Mucosa of gallbladder (tissue), 1 donor: ENCODE results near the gene PPT2. TPM values are rescaled to one million over a fixed set of nuclear protein-coding genes. Genes with fewer than 3 reads are reported as not detected.

Experiments
- DNase-seq: peaks from one replicate; pipeline ENCODE4 v3.0.0-alpha.2; 2020; ENCODE audit warnings: low spot score
- total RNA-seq: library from RNA; stranded (reverse); gene quantifications from one replicate; pipeline ENCODE4 v1.2.1, GENCODE V29; 2021
- donor health status: DM: no; HTN: no; CAD: no.

PPT2 gene
- total RNA-seq, 1 donor from 2014 or later = 17.4 TPM

- DNase-seq = no peak
Observed at GRCh38 chr6:32151863-32152768, 1.8 kb upstream of the PPT2 start, which contains the start of gene PRRT1. Gene PRRT1 (minus strand): TSS chr6:32151939. CDS start chr6:32151827, 112 bp downstream.

DNA sequence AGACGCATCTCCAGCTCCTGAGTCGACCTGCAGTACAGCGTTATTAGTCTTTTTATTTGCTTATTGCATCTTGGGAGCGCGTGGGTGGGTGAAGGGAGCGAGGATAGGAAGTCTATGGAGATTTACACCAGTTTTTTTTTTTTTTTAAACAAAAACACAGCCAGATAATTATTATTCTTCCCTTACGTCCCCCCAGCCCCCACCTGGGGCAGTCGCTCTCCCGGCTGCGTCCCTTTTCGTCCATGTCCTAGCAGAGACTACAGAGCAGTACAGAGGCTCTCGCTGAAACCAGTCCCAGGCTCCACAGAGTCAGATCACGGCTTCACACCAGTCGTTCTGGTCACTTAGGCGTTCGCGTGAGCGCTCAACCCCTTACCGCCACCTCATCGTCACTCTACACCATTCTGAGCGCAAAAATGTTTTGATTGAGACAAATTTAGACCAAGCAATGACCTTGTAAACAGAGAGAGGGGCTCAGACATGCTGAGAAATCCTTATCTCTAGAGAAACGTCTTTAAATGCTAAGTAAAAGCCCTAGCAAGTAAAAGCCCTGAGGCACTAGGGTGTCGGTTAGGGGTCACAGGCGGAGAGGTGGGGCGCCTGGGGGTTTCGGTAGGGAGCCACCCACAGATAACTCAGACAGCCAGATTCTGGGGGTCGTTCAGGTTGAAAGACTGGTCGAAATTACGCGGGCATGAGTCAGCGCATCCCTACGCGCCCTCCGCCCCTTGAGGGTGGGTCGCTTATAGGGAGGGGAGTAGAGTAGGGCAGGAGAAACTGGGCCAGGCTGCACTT is 975 bp upstream of the PPT2 start:
- DNase-seq = no peak

DNA sequence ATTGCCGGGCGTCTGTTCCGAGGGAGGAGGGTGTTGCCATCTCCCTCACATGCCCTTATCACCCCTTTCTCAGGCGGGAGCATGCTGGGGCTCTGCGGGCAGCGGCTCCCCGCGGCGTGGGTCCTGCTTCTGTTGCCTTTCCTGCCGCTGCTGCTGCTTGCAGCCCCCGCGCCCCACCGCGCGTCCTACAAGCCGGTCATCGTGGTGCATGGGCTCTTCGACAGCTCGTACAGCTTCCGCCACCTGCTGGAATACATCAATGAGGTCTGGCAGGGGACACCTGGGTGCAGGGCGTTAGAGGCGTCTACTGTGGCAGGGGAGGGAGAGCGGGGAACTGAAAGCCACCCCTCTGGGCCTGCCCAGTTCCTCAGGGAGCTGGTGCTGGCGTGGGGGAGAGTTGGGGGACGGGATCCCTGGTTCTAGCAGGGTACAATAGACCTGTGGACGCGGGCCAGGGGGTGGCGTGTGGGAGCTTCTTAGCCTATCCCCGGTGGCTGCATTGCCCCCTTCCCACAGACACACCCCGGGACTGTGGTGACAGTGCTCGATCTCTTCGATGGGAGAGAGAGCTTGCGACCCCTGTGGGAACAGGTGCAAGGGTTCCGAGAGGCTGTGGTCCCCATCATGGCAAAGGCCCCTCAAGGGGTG is 697 bp downstream of the PPT2 start:
- peak; percentile 69 for DNase-seq

GRCh38 chr6:32156891-32157290 is 3.0 kb downstream of the PPT2 start:
- DNase-seq = no peak

DNA sequence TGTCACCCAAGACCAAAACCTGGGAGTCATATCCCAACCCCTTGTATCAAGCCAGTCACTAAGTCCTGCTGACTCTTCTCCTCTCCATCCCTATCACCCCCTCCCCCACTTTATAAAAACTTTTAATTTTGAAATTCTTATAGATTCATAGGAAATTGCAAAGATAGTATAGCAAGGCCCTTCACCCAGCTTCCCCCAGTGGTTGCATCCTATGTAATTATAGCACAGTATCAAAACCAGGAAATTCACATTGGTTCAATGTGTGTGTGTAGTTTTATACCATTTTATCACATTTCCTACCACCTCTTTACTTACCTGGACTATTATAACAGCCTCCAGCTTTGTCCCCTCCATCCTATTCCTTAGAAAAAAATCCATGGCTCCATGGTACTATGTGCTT is 4.1 kb downstream of the PPT2 start:
- DNase-seq = no peak

DNA sequence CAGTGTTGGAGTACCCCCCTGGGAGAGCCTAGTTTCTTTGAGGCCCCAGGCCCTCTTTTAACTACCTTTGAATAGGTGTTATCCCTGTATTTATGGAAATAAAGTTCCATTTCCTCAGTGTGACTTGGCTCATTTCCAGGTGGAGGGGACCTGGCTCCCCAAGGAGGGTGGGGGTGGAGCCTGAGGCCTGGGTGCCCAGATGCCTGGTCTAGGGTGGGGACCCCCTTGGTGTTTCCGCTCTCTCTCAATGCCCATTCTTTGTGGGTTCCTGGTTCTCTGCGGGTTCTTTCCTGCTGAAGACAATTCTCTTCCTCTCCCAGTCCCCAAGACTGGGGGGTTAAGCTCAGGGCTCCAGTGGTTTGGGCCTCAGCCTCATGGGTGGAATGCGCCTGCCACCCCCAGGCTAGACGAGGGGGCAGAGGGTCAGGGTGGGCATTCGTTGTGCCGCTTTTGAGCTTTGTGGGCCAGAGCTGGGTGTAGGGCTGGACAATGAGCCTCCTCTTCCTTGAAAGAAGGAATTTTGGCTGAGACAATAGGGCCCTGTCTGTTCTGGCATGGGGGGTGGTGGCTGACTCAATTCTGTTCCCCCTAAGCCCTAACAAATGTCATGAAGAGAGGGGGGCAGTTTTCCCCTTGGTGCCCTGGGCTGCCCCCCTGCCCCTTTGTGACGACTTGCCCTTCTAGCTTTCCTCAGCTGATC is 9.8 kb downstream of the PPT2 start:
- no peak for DNase-seq

DNA sequence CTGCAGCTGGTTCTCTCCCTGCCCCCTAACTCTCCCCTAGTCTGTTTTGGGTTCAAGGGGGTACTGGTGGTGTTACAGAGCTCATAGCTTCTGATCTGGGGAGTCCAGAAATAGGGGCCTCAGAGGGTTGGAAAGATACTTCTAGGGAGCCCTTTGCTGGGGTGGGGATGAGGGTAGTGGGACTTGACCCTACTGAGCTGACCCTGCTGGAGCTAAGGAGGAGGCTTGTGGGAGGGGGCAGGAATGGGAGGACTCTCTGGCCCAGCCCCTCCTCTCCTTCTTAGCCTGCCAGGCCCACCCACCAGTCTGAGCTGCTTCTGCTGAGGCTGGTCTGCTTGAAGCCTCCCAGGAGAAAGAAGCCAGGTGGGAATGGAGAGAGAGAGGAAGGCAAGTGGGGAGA is 10.4 kb downstream of the PPT2 start, which contains the start of gene EGFL8:
EGFL8 (plus strand) TSS at position 301 of the 400 bp plus-strand sequence. CDS start 1,571 bp downstream, outside the sequence.
- no peak for DNase-seq

- DNase-seq = no peak
Observed at GRCh38 chr6:32166411-32167061, 12.6 kb downstream of the PPT2 start.

DNA sequence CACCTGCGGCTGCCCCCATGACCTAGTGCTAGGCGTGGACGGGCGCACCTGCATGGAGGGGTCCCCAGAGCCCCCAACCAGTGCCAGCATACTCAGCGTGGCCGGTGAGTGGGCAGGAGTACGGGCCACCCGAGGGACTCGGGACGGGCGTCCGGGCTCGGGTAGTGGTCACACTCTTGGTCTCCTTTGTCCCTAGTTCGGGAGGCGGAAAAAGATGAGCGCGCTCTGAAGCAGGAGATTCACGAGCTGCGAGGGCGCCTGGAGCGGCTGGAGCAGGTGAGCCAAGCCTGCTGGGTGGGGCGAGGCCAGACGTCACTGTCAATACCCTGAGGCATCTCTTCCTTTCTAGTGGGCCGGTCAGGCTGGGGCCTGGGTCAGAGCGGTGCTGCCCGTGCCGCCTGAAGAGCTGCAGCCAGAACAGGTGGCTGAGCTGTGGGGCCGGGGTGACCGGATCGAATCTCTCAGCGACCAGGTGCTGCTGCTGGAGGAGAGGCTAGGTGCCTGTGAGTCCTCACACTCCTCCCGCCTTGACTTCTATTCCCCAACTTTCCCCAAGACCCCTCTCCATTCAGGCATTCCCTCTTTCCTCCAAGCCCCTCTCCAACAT is 13.3 kb downstream of the PPT2 start:
- no peak for DNase-seq

DNA sequence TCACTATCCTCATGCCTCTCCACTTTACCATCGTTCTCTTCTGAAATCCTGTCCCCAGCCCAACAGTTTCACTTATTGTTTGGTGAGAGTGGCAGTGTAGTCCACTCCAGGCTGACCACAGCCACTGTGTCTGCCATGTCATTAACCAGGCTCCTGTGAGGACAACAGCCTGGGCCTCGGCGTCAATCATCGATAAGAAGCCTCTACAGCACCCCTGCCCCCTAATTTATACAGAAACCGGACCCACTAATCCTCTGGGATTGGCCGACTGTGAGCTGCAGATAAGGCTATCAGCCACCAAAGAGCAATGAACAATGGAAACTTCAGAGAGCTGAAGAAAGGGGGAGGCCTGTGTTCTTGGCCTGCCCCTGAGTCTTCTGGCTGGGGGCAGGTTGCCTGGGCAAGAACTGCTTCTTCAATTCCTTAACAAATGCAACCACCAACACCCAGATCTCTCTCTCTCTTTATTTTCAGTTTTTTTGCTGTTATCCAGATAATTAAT is 13.9 kb downstream of the PPT2 start:
- DNase-seq = no peak

DNA sequence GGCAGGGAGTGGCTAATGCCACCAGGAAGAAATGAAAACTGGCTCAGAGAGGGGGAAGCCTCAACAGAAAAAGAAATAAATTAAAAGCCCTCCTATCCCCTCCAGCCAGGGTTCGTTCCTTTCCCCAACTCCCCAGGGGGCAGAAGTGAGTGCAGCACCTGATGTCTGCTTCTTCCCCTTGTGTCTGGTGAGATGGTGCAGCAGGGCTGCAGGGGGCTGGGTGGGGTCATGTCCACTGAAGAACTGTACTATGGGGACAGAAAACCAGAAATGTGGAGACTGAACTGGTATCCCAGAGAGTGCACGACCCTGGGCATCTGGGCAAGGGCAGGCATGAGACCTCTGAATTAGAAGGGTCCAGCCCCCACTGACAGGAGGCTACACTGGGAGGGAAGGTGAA is 14.4 kb downstream of the PPT2 start:
- no peak for DNase-seq

GRCh38 chr6:32168807-32169591 is 15.1 kb downstream of the PPT2 start:
- DNase-seq = no peak

- no peak for DNase-seq
Observed at GRCh38 chr6:32170294-32170693, 16.4 kb downstream of the PPT2 start.

DNA sequence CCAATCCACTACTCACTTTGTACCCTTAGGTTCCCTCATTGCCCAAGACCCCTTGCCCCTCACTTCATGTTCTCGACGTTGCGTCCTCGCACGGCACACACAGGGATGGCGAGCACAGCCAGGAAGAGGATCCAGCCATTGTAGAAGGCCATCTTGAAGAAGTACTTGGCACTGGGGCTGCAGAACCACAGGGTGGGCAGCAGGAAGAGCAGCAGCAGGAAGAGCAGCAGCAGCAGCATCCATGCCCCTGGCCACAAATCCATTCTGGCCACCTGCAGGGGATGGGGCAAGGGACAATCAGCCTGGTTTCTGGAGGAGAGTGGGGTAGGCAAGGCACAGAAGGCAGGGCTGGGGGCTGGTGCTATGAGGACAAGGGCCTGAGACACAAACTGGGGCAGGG is 17.3 kb downstream of the PPT2 start:
- no peak for DNase-seq

DNA sequence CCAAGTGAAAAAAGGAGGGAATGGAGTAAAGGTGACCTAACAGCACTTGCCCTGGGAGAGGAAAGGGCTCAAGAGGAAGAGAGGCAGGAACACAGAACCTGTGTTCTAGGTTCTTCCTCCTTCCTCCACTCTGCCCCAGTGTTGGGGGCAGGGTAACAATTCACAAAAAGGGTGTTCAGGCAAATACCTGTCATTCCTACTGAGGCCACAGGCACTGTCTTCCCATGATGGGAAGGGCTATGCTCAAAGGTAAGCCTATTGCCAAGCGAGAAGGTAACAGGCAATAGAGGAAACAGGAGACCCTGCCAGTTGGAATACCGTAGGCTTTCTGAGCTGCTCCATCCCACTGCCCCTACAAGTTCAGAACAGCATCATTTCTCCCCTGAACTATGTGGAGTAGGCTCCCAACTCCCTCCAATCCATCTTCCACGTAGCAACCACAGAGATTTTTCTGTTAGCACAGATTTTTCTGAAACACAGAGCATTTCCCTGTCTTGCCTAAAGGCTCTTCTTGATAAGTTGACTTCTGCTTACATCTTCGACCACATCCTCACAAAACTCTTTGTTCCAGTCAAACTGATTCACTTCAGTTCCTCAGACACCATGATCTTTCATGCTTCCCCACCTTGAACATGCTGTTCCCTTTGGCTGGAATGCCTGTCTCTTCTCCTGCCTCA is 19.2 kb downstream of the PPT2 start:
- DNase-seq = no peak

- no peak for DNase-seq
Observed at GRCh38 chr6:32174416-32174815, 20.5 kb downstream of the PPT2 start.

GRCh38 chr6:32175322-32175710 is 21.4 kb downstream of the PPT2 start:
- no peak for DNase-seq

DNA sequence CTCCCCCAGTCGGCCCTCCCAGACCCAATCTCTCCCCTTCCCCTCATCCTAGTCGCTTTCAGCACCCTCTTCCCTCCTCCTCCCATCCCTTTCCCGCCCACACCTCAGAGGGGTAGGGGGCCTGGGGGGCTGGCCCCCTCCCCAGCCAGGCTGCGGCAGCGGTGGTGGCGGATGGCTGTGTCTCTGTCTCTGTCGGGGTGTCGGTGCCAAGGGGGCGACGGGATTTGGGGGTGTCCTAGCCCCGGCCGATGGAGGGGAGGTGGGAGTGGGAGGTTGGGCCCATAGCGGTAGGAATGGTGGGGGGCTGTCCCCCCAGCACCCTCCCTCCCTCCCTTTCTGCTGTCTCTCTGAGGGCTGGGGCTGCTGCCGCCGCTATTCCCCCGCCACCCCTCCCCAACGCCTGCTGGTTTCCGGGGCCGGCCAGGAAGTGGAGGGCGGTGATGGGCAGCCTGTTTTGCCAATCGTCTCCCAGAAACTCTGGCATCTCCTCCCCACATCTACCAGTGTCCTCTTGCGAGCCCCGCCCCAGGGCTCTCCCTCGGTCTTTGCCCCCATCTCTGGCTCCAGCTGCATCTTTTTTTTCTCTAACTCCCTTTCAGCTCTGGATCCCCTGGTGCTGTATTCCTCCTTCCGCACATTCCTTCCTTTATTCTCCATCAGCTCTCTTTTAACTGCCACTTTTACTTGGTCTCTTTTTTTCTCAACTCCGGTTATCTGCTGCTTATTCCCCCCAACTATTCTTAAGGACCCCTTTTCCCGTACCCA is 22.0 kb downstream of the PPT2 start, which contains the start of gene AGPAT1:
AGPAT1 (minus strand) TSS at position 374 of the 765 bp plus-strand sequence. CDS start 4,588 bp downstream, outside the sequence.
- peak; percentile 98 for DNase-seq
